ENCODE measurements around the gene MGA.

MGA gene

GRCh38 chr15:41812820-41813375, 152.7 kb downstream of the MGA start:
- Histone ChIP-seq H3K27me3 (ENCODE audit: control insufficient read depth in 3 of 3, insufficient read depth in 3 of 3, low read depth in 1 of 3, low read length in 3 of 3) (no peaks in the 10 kb centered on the region), H3K9me3 (replicated peaks in 1 of 2; ENCODE audit: control insufficient read depth in 2 of 2, insufficient read depth in 1 of 2, low read depth in 1 of 2, low read length in 2 of 2) (no peaks in the 10 kb centered on the region), H4K91ac (ENCODE audit: low read depth, low read length, poor library complexity) (no peak overlapping the region), H3K4me3 (ENCODE audit: low read length in 2 of 2) (no peak overlapping the region), H2AK5ac (ENCODE audit: low read depth, low read length) (no peak overlapping the region), H3K4me2 (ENCODE audit: insufficient read depth, low read length, poor library complexity, severe bottlenecking) (no peak overlapping the region), H3K4ac (ENCODE audit: low read length) (no peak overlapping the region), H2BK5ac (ENCODE audit: low read length) (no peak overlapping the region), H3K4me1 (ENCODE audit: control insufficient read depth in 2 of 2, insufficient read depth in 1 of 2, low read depth in 1 of 2, low read length in 2 of 2) (no peaks in the 10 kb centered on the region), H3K79me1 (ENCODE audit: low read depth, low read length) (no peaks in the 10 kb centered on the region), H2BK12ac (ENCODE audit: low read length) (no peak overlapping the region), H2BK15ac (ENCODE audit: low read length) (no peak overlapping the region), H3K23ac (ENCODE audit: low read depth, low read length, poor library complexity) (no peak overlapping the region), H2BK120ac (ENCODE audit: low read depth, low read length) (no peak overlapping the region), H3K9ac (ENCODE audit: low read depth, low read length, poor library complexity) (no peak overlapping the region), H2AFZ (ENCODE audit: low read length) (no peak overlapping the region), H3K18ac (ENCODE audit: low read length) (no peak overlapping the region), H3K36me3 (replicated peaks in 1 of 2; ENCODE audit: control insufficient read depth in 2 of 2, insufficient read depth in 2 of 2, low read length in 2 of 2) (peaks cover 11 to 37% of the 10 kb centered on the region in 2 donors), H3K14ac (ENCODE audit: low read length) (no peak overlapping the region), H3K27ac (replicated peaks; ENCODE audit: low read length) (no peak overlapping the region), H4K8ac (ENCODE audit: low read depth, low read length) (no peak overlapping the region)
- no peak for DNase-seq (ENCODE audit: low spot score)
- no CpG with 5 or more reads among the region's 11 CpGs for WGBS, 2 donors (ENCODE audit: extremely low coverage in 2 of 2, insufficient read length in 2 of 2, insufficient replicate concordance in 1 of 2)

- Histone ChIP-seq H3K4me3 (ENCODE audit: low read length in 2 of 2) (peak overlapping the region in 1 of 2 donors; percentile 23), H2BK12ac (ENCODE audit: low read length) (no peak overlapping the region), H2BK15ac (ENCODE audit: low read length) (no peak overlapping the region), H3K14ac (ENCODE audit: low read length) (no peak overlapping the region), H2BK5ac (ENCODE audit: low read length) (no peak overlapping the region), H4K91ac (ENCODE audit: low read depth, low read length, poor library complexity) (no peak overlapping the region), H3K4ac (ENCODE audit: low read length) (no peak overlapping the region), H3K4me1 (ENCODE audit: control insufficient read depth in 2 of 2, insufficient read depth in 1 of 2, low read depth in 1 of 2, low read length in 2 of 2) (no peaks in the 10 kb centered on the region), H3K27me3 (ENCODE audit: control insufficient read depth in 3 of 3, insufficient read depth in 3 of 3, low read depth in 1 of 3, low read length in 3 of 3) (no peaks in the 10 kb centered on the region), H3K9me3 (replicated peaks in 1 of 2; ENCODE audit: control insufficient read depth in 2 of 2, insufficient read depth in 1 of 2, low read depth in 1 of 2, low read length in 2 of 2) (no peaks in the 10 kb centered on the region), H3K18ac (ENCODE audit: low read length) (no peak overlapping the region), H3K79me1 (ENCODE audit: low read depth, low read length) (no peaks in the 10 kb centered on the region), H2BK120ac (ENCODE audit: low read depth, low read length) (no peak overlapping the region), H2AFZ (ENCODE audit: low read length) (no peak overlapping the region), H3K27ac (replicated peaks; ENCODE audit: low read length) (no peak overlapping the region), H3K23ac (ENCODE audit: low read depth, low read length, poor library complexity) (no peak overlapping the region), H2AK5ac (ENCODE audit: low read depth, low read length) (no peak overlapping the region), H3K9ac (ENCODE audit: low read depth, low read length, poor library complexity) (no peak overlapping the region), H3K36me3 (replicated peaks in 1 of 2; ENCODE audit: control insufficient read depth in 2 of 2, insufficient read depth in 2 of 2, low read length in 2 of 2) (peaks cover 13 to 42% of the 10 kb centered on the region in 2 donors), H4K8ac (ENCODE audit: low read depth, low read length) (no peak overlapping the region), H3K4me2 (ENCODE audit: insufficient read depth, low read length, poor library complexity, severe bottlenecking) (no peak overlapping the region)
- DNase-seq (ENCODE audit: low spot score): no peak
- no CpG with 5 or more reads among the region's 8 CpGs for WGBS, 2 donors (ENCODE audit: extremely low coverage in 2 of 2, insufficient read length in 2 of 2, insufficient replicate concordance in 1 of 2)
Observed at GRCh38 chr15:41813426-41813825, 153.2 kb downstream of the MGA start.

GRCh38 chr15:41814534-41814933, 154.3 kb downstream of the MGA start:
- WGBS, 2 donors (ENCODE audit: extremely low coverage in 2 of 2, insufficient read length in 2 of 2, insufficient replicate concordance in 1 of 2): no CpG with 5 or more reads among the region's 5 CpGs
- H3K4ac ChIP-seq (ENCODE audit: low read length): no peak overlapping the region
- no peak overlapping the region for H4K8ac ChIP-seq (ENCODE audit: low read depth, low read length)
- H2AFZ ChIP-seq (ENCODE audit: low read length): no peak overlapping the region
- H3K4me3 ChIP-seq (ENCODE audit: low read length in 2 of 2): no peak overlapping the region
- no peak overlapping the region for H3K14ac ChIP-seq (ENCODE audit: low read length)
- H3K36me3 ChIP-seq (replicated peaks in 1 of 2; ENCODE audit: control insufficient read depth in 2 of 2, insufficient read depth in 2 of 2, low read length in 2 of 2): peaks cover 21 to 51% of the 10 kb centered on the region in 2 donors
- no peaks in the 10 kb centered on the region for H3K27me3 ChIP-seq (ENCODE audit: control insufficient read depth in 3 of 3, insufficient read depth in 3 of 3, low read depth in 1 of 3, low read length in 3 of 3)
- no peak overlapping the region for H3K9ac ChIP-seq (ENCODE audit: low read depth, low read length, poor library complexity)
- H2BK5ac ChIP-seq (ENCODE audit: low read length): no peak overlapping the region
- no peak overlapping the region for H3K18ac ChIP-seq (ENCODE audit: low read length)
- H3K4me1 ChIP-seq (ENCODE audit: control insufficient read depth in 2 of 2, insufficient read depth in 1 of 2, low read depth in 1 of 2, low read length in 2 of 2): no peaks in the 10 kb centered on the region
- no peaks in the 10 kb centered on the region for H3K79me1 ChIP-seq (ENCODE audit: low read depth, low read length)
- H3K4me2 ChIP-seq (ENCODE audit: insufficient read depth, low read length, poor library complexity, severe bottlenecking): no peak overlapping the region
- H2AK5ac ChIP-seq (ENCODE audit: low read depth, low read length): no peak overlapping the region
- H4K91ac ChIP-seq (ENCODE audit: low read depth, low read length, poor library complexity): no peak overlapping the region
- no peak overlapping the region for H3K27ac ChIP-seq (replicated peaks; ENCODE audit: low read length)
- no peak overlapping the region for H2BK120ac ChIP-seq (ENCODE audit: low read depth, low read length)
- no peak for DNase-seq (ENCODE audit: low spot score)
- no peak overlapping the region for H2BK12ac ChIP-seq (ENCODE audit: low read length)
- no peaks in the 10 kb centered on the region for H3K9me3 ChIP-seq (replicated peaks in 1 of 2; ENCODE audit: control insufficient read depth in 2 of 2, insufficient read depth in 1 of 2, low read depth in 1 of 2, low read length in 2 of 2)
- no peak overlapping the region for H3K23ac ChIP-seq (ENCODE audit: low read depth, low read length, poor library complexity)
- H2BK15ac ChIP-seq (ENCODE audit: low read length): no peak overlapping the region

- H3K4me2 ChIP-seq (ENCODE audit: insufficient read depth, low read length, poor library complexity, severe bottlenecking): no peak overlapping the region
- no peak overlapping the region for H3K14ac ChIP-seq (ENCODE audit: low read length)
- H2BK5ac ChIP-seq (ENCODE audit: low read length): peak overlapping the region; percentile 43
- H3K4me3 ChIP-seq (ENCODE audit: low read length in 2 of 2): no peak overlapping the region
- no peaks in the 10 kb centered on the region for H3K9me3 ChIP-seq (replicated peaks in 1 of 2; ENCODE audit: control insufficient read depth in 2 of 2, insufficient read depth in 1 of 2, low read depth in 1 of 2, low read length in 2 of 2)
- no peaks in the 10 kb centered on the region for H3K79me1 ChIP-seq (ENCODE audit: low read depth, low read length)
- peaks cover 26 to 72% of the 10 kb centered on the region in 2 donors for H3K36me3 ChIP-seq (replicated peaks in 1 of 2; ENCODE audit: control insufficient read depth in 2 of 2, insufficient read depth in 2 of 2, low read length in 2 of 2)
- DNase-seq (ENCODE audit: low spot score): no peak
- H3K4me1 ChIP-seq (ENCODE audit: control insufficient read depth in 2 of 2, insufficient read depth in 1 of 2, low read depth in 1 of 2, low read length in 2 of 2): no peaks in the 10 kb centered on the region
- no peak overlapping the region for H4K91ac ChIP-seq (ENCODE audit: low read depth, low read length, poor library complexity)
- H3K9ac ChIP-seq (ENCODE audit: low read depth, low read length, poor library complexity): peak overlapping the region; percentile 71
- no peak overlapping the region for H2AFZ ChIP-seq (ENCODE audit: low read length)
- WGBS, 2 donors (ENCODE audit: extremely low coverage in 2 of 2, insufficient read length in 2 of 2, insufficient replicate concordance in 1 of 2): no CpG with 5 or more reads among the region's 9 CpGs
- H3K27ac ChIP-seq (replicated peaks; ENCODE audit: low read length): no peak overlapping the region
- no peak overlapping the region for H4K8ac ChIP-seq (ENCODE audit: low read depth, low read length)
- no peaks in the 10 kb centered on the region for H3K27me3 ChIP-seq (ENCODE audit: control insufficient read depth in 3 of 3, insufficient read depth in 3 of 3, low read depth in 1 of 3, low read length in 3 of 3)
- no peak overlapping the region for H2BK120ac ChIP-seq (ENCODE audit: low read depth, low read length)
- H2BK15ac ChIP-seq (ENCODE audit: low read length): no peak overlapping the region
- no peak overlapping the region for H2BK12ac ChIP-seq (ENCODE audit: low read length)
- H3K18ac ChIP-seq (ENCODE audit: low read length): no peak overlapping the region
- H3K4ac ChIP-seq (ENCODE audit: low read length): no peak overlapping the region
- peak overlapping the region; percentile 10 for H3K23ac ChIP-seq (ENCODE audit: low read depth, low read length, poor library complexity)
- H2AK5ac ChIP-seq (ENCODE audit: low read depth, low read length): no peak overlapping the region
Observed at GRCh38 chr15:41816788-41817187, 156.6 kb downstream of the MGA start.

All from neuronal stem cell (in vitro differentiated cells).